Astrocyte (in vitro differentiated cells and primary cell): Measurements from ENCODE around the gene DDIT4. TPM values are rescaled to one million over a fixed set of nuclear protein-coding genes. Genes with fewer than 3 reads are reported as not detected.
A peak's percentile ranks its signal among the peaks of the same experiment; 100 is the strongest.

Experiments used
- DNase-seq: peaks from one replicate; pipeline ENCODE4 v3.0.0-alpha.2; 2010; ENCODE audit warnings: low read depth
- FAIRE-seq: peaks from 2 replicates; lab custom pipeline; 2011; peaks lifted over from hg19 to GRCh38; lab: Jason Lieb, UNC
- H2AFZ ChIP-seq: 2 replicates; pipeline ENCODE4 v1.6.0; 2012; ENCODE audit warnings: low read depth, low read length, inconsistent platforms
- H3K27ac ChIP-seq: 2 replicates; pipeline ENCODE4 v1.5.1; 2011; ENCODE audit warnings: low read depth, low read length, inconsistent platforms
- H3K27me3 ChIP-seq: 2 replicates; pipeline ENCODE4 v1.6.0; 2011; ENCODE audit warnings: low read length, inconsistent platforms; ENCODE audit not compliant: insufficient read depth
- H3K36me3 ChIP-seq: 2 replicates; pipeline ENCODE4 v1.5.1; 2011; ENCODE audit warnings: low read length, inconsistent platforms; ENCODE audit not compliant: insufficient read depth
- H3K4me1 ChIP-seq: 2 replicates; pipeline ENCODE4 v1.5.1; 2011; ENCODE audit warnings: low read length, inconsistent platforms; ENCODE audit not compliant: insufficient read depth
- H3K4me2 ChIP-seq: 2 replicates; pipeline ENCODE4 v1.6.0; 2012; ENCODE audit warnings: low read length, inconsistent platforms
- H3K4me3 ChIP-seq: 2 replicates; pipeline ENCODE4 v1.5.1; 2011; ENCODE audit warnings: low read depth, mild to moderate bottlenecking, low read length, inconsistent platforms; ENCODE audit not compliant: insufficient read depth
- H3K79me2 ChIP-seq: 2 replicates; pipeline ENCODE4 v1.6.0; 2012; ENCODE audit warnings: mild to moderate bottlenecking, low read length, inconsistent platforms; ENCODE audit not compliant: insufficient read depth
- H3K9ac ChIP-seq: 2 replicates; pipeline ENCODE4 v1.6.0; 2012; ENCODE audit warnings: mild to moderate bottlenecking, low read length, inconsistent platforms
- H3K9me3 ChIP-seq: 2 replicates; pipeline ENCODE4 v1.5.1; 2012; ENCODE audit warnings: low read depth, mild to moderate bottlenecking, low read length, inconsistent platforms; ENCODE audit not compliant: insufficient read depth
- H4K20me1 ChIP-seq: 2 replicates; pipeline ENCODE4 v1.6.0; 2012; ENCODE audit warnings: low read length, inconsistent platforms; ENCODE audit not compliant: insufficient read depth
- H3K27ac Mint-ChIP-seq: one replicate; pipeline ENCODE4 v1.8.0; 2021; ENCODE audit warnings: mild to moderate bottlenecking, mixed read lengths; ENCODE audit not compliant: unreplicated experiment
- H3K27me3 Mint-ChIP-seq: one replicate; pipeline ENCODE4 v1.8.0; 2021; ENCODE audit warnings: low read depth, mixed read lengths; ENCODE audit not compliant: unreplicated experiment
- H3K36me3 Mint-ChIP-seq: one replicate; pipeline ENCODE4 v1.8.0; 2021; ENCODE audit warnings: low read depth, mixed read lengths; ENCODE audit not compliant: unreplicated experiment
- H3K4me1 Mint-ChIP-seq: one replicate; pipeline ENCODE4 v1.8.0; 2021; ENCODE audit warnings: low read depth, mixed read lengths; ENCODE audit not compliant: unreplicated experiment
- H3K4me3 Mint-ChIP-seq: one replicate; pipeline ENCODE4 v1.8.0; 2021; ENCODE audit warnings: mild to moderate bottlenecking, moderate library complexity, mixed read lengths; ENCODE audit not compliant: unreplicated experiment
- H3K9me3 Mint-ChIP-seq: one replicate; pipeline ENCODE4 v1.8.0; 2021; ENCODE audit warnings: mild to moderate bottlenecking, mixed read lengths; ENCODE audit not compliant: unreplicated experiment
- EZH2 ChIP-seq: IDR thresholded peaks from 2 replicates; pipeline ENCODE4 v1.6.1; 2012; ENCODE audit warnings: mild to moderate bottlenecking, low read length, inconsistent platforms; ENCODE audit not compliant: insufficient read depth
- total RNA-seq: library from RNA; stranded (reverse); gene quantifications from 2 replicates; pipeline ENCODE4 v1.2.1, GENCODE V29; 2021
- TF ChIP-seq, protein P1 (sequence below): IDR thresholded peaks from 2 replicates; pipeline ENCODE4 v1.5.1; 2011; ENCODE audit warnings: low read depth, mild to moderate bottlenecking, inconsistent platforms, low read length, moderate library complexity; ENCODE audit not compliant: insufficient read depth

Gene DDIT4
- total RNA-seq, 1 donor from 2014 or later, result 244 TPM

DNA sequence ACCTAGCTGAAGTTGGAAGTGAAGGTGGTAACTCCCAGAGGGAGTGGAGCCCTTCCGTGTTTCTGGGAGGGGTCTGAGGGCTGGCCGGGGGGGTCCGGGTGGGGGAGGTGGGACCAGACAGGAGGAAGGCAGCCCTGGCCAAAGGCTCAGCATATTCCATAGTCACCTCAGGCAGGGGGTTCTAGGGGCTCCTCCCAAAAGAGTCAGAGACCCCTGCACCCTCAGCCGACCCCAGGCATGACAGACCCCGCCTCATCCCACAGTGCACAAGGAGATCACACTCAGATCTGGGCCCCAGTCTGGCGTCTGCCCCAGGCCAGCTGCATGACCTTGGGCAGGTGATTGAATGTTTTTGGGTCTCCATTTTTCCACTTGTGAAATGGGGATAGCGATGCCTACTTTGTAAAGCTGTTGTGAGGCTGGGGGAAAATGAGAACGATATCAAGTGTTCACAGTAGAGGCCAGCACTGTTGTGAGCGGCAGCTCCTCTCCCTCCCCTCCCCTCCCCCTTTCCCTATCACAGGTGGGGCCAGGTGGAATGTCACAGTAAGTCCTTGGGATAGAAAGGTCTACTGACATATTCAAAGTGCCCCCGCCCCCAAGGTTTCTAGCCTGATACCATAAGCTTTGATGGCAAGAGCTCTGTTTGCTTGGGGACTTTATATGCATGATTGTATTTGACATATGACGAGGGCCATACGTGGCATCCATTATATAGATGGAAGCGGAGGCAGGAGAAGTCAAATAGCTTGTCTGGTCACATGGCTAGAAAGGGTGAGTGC, 47.7 kb downstream of the DDIT4 start:
- H3K27ac ChIP-seq, result peak overlapping the region; percentile 88
- Mint-ChIP-seq H3K4me1 (peaks cover 22% of the 10 kb centered on the region), H3K9me3 (no peaks in the 10 kb centered on the region), H3K27ac (peak overlapping the region; percentile 100), H3K4me3 (no peak overlapping the region), H3K36me3 (no peaks in the 10 kb centered on the region), H3K27me3 (no peaks in the 10 kb centered on the region)
- DNase-seq (no peak), FAIRE-seq (no peak)
- H3K36me3 ChIP-seq, result no peaks in the 10 kb centered on the region
- H3K9me3 ChIP-seq, result no peaks in the 10 kb centered on the region
- peaks cover 46% of the 10 kb centered on the region for H3K4me1 ChIP-seq
- H3K79me2 ChIP-seq, result no peaks in the 10 kb centered on the region
- no peak overlapping the region for H2AFZ ChIP-seq
- TF ChIP-seq EZH2, result no peak
- TF ChIP-seq, protein P1, sequence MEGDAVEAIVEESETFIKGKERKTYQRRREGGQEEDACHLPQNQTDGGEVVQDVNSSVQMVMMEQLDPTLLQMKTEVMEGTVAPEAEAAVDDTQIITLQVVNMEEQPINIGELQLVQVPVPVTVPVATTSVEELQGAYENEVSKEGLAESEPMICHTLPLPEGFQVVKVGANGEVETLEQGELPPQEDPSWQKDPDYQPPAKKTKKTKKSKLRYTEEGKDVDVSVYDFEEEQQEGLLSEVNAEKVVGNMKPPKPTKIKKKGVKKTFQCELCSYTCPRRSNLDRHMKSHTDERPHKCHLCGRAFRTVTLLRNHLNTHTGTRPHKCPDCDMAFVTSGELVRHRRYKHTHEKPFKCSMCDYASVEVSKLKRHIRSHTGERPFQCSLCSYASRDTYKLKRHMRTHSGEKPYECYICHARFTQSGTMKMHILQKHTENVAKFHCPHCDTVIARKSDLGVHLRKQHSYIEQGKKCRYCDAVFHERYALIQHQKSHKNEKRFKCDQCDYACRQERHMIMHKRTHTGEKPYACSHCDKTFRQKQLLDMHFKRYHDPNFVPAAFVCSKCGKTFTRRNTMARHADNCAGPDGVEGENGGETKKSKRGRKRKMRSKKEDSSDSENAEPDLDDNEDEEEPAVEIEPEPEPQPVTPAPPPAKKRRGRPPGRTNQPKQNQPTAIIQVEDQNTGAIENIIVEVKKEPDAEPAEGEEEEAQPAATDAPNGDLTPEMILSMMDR, result no peak
- no peaks in the 10 kb centered on the region for H3K27me3 ChIP-seq
- H3K9ac ChIP-seq, result peak overlapping the region; percentile 77
- H4K20me1 ChIP-seq, result no peaks in the 10 kb centered on the region
- H3K4me2 ChIP-seq, result peak overlapping the region; percentile 81
- H3K4me3 ChIP-seq, result no peak overlapping the region

DNA sequence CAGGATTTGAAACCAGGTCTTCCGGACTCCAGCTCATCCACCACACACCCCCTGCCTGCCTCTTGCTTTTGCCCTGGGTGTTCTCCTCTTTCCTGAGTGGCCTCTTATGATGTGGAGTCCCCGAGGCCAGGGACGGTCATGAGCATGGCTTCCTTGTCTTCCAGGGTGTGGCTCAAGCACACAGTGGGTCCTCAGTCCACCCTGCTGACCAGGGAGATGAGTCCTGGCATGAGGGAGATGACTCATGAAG, 48.2 kb downstream of the DDIT4 start:
- Histone ChIP-seq H3K4me2 (no peak overlapping the region), H3K36me3 (no peaks in the 10 kb centered on the region), H3K4me3 (no peak overlapping the region), H3K9me3 (no peaks in the 10 kb centered on the region), H3K27ac (peak overlapping the region; percentile 88), H3K4me1 (peaks cover 46% of the 10 kb centered on the region), H3K79me2 (no peaks in the 10 kb centered on the region), H3K27me3 (no peaks in the 10 kb centered on the region), H2AFZ (peak overlapping the region; percentile 32), H3K9ac (peak overlapping the region; percentile 77), H4K20me1 (no peaks in the 10 kb centered on the region)
- H3K27me3 Mint-ChIP-seq, result no peaks in the 10 kb centered on the region
- DNase-seq (no peak), FAIRE-seq (no peak)
- peak overlapping the region; percentile 100 for H3K27ac Mint-ChIP-seq
- peaks cover 25% of the 10 kb centered on the region for H3K4me1 Mint-ChIP-seq
- H3K9me3 Mint-ChIP-seq, result no peaks in the 10 kb centered on the region
- H3K36me3 Mint-ChIP-seq, result no peaks in the 10 kb centered on the region
- TF ChIP-seq, protein P1, result no peak
- TF ChIP-seq EZH2, result no peak
- H3K4me3 Mint-ChIP-seq, result peak overlapping the region; percentile 62
